WTC11 (cell line): Measurements from ENCODE around the gene ZC3H7B. TPM values are rescaled to one million over a fixed set of nuclear protein-coding genes. Genes with fewer than 3 reads are reported as not detected.

ENCODE experiments used
- ATAC-seq: fragments of 200-7000 bp; cut with Tn5 transposase; 2 replicates; pipeline ENCODE4 v1.10.0; 2021; ENCODE audit warnings: mild to moderate bottlenecking, moderate library complexity
- CTCF ChIA-PET: fragments of 300-600 bp; sonication (Branson Sonifier 250); formaldehyde crosslinking; loops from one replicate; lab custom pipeline; 2021; ENCODE audit warnings: antibody characterized with exemption; lab: Charles Lee
- POLR2A ChIA-PET: fragments of 350-600 bp; sonication (Branson Sonifier 250); formaldehyde crosslinking; loops from one replicate; lab custom pipeline; 2021; ENCODE audit warnings: antibody characterized with exemption; lab: Charles Lee
- DNase-seq: peaks from one replicate; pipeline ENCODE4 v3.0.0; 2021; ENCODE audit warnings: low spot score
- H3K27ac Mint-ChIP-seq: 2 replicates; pipeline ENCODE4 v1.8.0; 2021; ENCODE audit warnings: mixed read lengths
- H3K27me3 Mint-ChIP-seq: 2 replicates; pipeline ENCODE4 v1.8.0; 2021; ENCODE audit warnings: low read depth, mild to moderate bottlenecking, moderate library complexity, mixed read lengths
- H3K36me3 Mint-ChIP-seq: 2 replicates; pipeline ENCODE4 v1.8.0; 2021; ENCODE audit warnings: mixed read lengths
- H3K4me1 Mint-ChIP-seq: 2 replicates; pipeline ENCODE4 v1.8.0; 2022; ENCODE audit warnings: mixed read lengths
- H3K4me3 Mint-ChIP-seq: 2 replicates; pipeline ENCODE4 v1.8.0; 2021; ENCODE audit warnings: mild to moderate bottlenecking, moderate library complexity, mixed read lengths
- H3K9me3 Mint-ChIP-seq: 2 replicates; pipeline ENCODE4 v1.8.0; 2021; ENCODE audit warnings: mixed read lengths
- ATF1 ChIP-seq: sonication (generic); formaldehyde crosslinking; IDR thresholded peaks from 2 replicates; pipeline ENCODE4 v1.8.1; 2023; ENCODE audit warnings: mild to moderate bottlenecking, moderate library complexity, missing genetic modification reagents
- ESRRA ChIP-seq: sonication (generic); formaldehyde crosslinking; IDR thresholded peaks from 2 replicates; pipeline ENCODE4 v1.8.1; 2022; ENCODE audit warnings: mild to moderate bottlenecking, missing genetic modification reagents, borderline replicate concordance
- ETV6 ChIP-seq: sonication (generic); formaldehyde crosslinking; IDR thresholded peaks from 2 replicates; pipeline ENCODE4 v1.8.1; 2022; ENCODE audit warnings: mild to moderate bottlenecking, missing genetic modification reagents
- FOXJ3 ChIP-seq: sonication (generic); formaldehyde crosslinking; IDR thresholded peaks from 2 replicates; pipeline ENCODE4 v1.9.0; 2021; ENCODE audit warnings: missing genetic modification reagents, mild to moderate bottlenecking, borderline replicate concordance
- NFYB ChIP-seq: sonication (generic); formaldehyde crosslinking; conservative IDR thresholded peaks from 2 replicates; pipeline ENCODE4 v1.8.0; 2022; ENCODE audit warnings: low read depth, missing genetic modification reagents
- PRRX2 ChIP-seq: fragments of 250-450 bp; sonication (Bioruptor Pico); IDR thresholded peaks from 2 replicates; pipeline ENCODE4 v1.8.0; 2021; ENCODE audit warnings: mild to moderate bottlenecking
- RORB ChIP-seq: fragments of 250-450 bp; sonication (Bioruptor Pico); IDR thresholded peaks from 2 replicates; pipeline ENCODE4 v1.9.0; 2021; ENCODE audit warnings: mild to moderate bottlenecking
- TP53 ChIP-seq: sonication (generic); formaldehyde crosslinking; IDR thresholded peaks from 2 replicates; pipeline ENCODE4 v1.8.1; 2023; ENCODE audit warnings: mild to moderate bottlenecking, missing genetic modification reagents
- USF1 ChIP-seq: sonication (generic); formaldehyde crosslinking; IDR thresholded peaks from 2 replicates; pipeline ENCODE4 v1.8.0; 2022; ENCODE audit warnings: mild to moderate bottlenecking, missing genetic modification reagents
- ZNF121 ChIP-seq: sonication (generic); formaldehyde crosslinking; IDR thresholded peaks from 2 replicates; pipeline ENCODE4 v1.8.0; 2023; ENCODE audit warnings: missing genetic modification reagents
- ZNF219 ChIP-seq: sonication (generic); formaldehyde crosslinking; IDR thresholded peaks from 2 replicates; pipeline ENCODE4 v1.8.0; 2023; ENCODE audit warnings: missing genetic modification reagents, mild to moderate bottlenecking, borderline replicate concordance
- ZNF396 ChIP-seq: fragments of 250-450 bp; sonication (Bioruptor Pico); IDR thresholded peaks from 2 replicates; pipeline ENCODE4 v1.8.0; 2021; ENCODE audit warnings: mild to moderate bottlenecking, moderate library complexity, borderline replicate concordance
- ZNF425 ChIP-seq: fragments of 250-450 bp; sonication (Bioruptor Pico); conservative IDR thresholded peaks from 2 replicates; pipeline ENCODE4 v1.9.0; 2021; ENCODE audit warnings: mild to moderate bottlenecking
- total RNA-seq: library from RNA; stranded (reverse); gene quantifications from 3 replicates; pipeline ENCODE4 v1.2.3, GENCODE V29; 2021
- TF ChIP-seq, protein P1 (sequence below): sonication (generic); formaldehyde crosslinking; IDR thresholded peaks from 2 replicates; pipeline ENCODE4 v1.8.1; 2022; ENCODE audit warnings: mild to moderate bottlenecking, missing genetic modification reagents, moderate library complexity, borderline replicate concordance
- TF ChIP-seq, protein P2 (sequence below): sonication (generic); formaldehyde crosslinking; IDR thresholded peaks from 2 replicates; pipeline ENCODE4 v1.8.0; 2022; ENCODE audit warnings: missing genetic modification reagents

ZC3H7B gene
- total RNA-seq, 1 experiment from 2014 or later = 64.7 TPM

DNA sequence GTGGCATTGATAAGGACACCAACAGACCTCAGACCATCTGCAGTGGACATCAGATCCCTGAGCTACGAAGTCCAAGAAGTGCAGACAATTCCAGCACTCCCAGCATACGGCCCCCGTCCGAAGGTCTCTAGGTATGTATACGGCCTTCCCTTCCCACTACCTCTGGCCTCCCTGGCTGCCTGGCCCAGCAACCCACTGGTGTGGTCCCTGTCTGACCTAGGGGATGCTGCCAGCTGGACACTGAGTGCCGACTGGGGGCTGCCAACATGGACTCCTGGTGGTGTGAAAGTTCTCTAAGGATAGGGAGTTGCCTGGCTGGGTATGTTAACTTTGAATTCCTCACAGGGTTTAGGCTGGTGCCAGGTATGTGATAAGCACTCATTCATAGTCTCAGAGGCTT lies 62.9 kb downstream of the ZC3H7B start:
- Mint-ChIP-seq H3K4me3 (no peak overlapping the region), H3K27me3 (no peaks in the 10 kb centered on the region), H3K4me1 (peaks cover 23% of the 10 kb centered on the region)
- POLR2A ChIA-PET = interaction anchor here (0.7 to 0.8 kb wide), 2 partner anchors 17 to 397 kb away, joined by 4 to 12 read pairs; partner anchors contain the start of gene TEF
- ATAC-seq = no peak
- TF ChIP-seq NFYB (no peak), RORB (CRISPR knock-in tag) (no peak), ATF1 (no peak), ZNF425 (no peak), PRRX2 (no peak)
- TF ChIP-seq, all 79 proteins: peak for 0
- CTCF ChIA-PET = interaction anchor here (0.6 to 2.5 kb wide), 5 partner anchors 17 to 163 kb away, joined by 3 to 8 read pairs (median 4); partner anchors contain the start of gene TEF
- DNase-seq = no peak
- Mint-ChIP-seq H3K27ac (no peak overlapping the region), H3K9me3 (no peaks in the 10 kb centered on the region), H3K36me3 (no peaks in the 10 kb centered on the region)

DNA sequence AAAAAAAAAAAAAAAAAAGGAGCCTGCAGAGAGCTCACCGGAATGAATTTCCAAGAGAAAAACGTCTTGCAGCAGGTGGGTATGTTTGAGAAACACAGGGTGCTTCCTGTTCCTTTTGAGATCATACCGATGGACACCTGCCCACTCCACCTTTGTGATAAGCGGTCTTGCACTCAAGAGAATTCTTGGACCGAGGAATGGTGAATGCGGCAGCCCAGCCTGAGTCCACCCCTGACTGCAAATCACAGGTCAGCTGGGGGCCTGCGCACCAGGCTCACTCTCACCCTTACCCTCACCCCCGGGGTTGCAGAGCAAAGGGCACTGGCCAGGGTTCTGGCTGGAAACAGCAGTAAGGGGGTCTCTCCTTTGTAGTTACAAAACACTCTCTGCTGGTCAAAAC lies 63.6 kb downstream of the ZC3H7B start:
- no peaks in the 10 kb centered on the region for H3K9me3 Mint-ChIP-seq
- H3K27me3 Mint-ChIP-seq = no peaks in the 10 kb centered on the region
- ATAC-seq (no peak), DNase-seq (no peak)
- TF ChIP-seq, protein P1, sequence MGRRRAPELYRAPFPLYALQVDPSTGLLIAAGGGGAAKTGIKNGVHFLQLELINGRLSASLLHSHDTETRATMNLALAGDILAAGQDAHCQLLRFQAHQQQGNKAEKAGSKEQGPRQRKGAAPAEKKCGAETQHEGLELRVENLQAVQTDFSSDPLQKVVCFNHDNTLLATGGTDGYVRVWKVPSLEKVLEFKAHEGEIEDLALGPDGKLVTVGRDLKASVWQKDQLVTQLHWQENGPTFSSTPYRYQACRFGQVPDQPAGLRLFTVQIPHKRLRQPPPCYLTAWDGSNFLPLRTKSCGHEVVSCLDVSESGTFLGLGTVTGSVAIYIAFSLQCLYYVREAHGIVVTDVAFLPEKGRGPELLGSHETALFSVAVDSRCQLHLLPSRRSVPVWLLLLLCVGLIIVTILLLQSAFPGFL (CRISPR knock-in tag) = no peak
- TF ChIP-seq ZNF121 (CRISPR knock-in tag) (no peak), ESRRA (CRISPR knock-in tag) (no peak), ETV6 (CRISPR knock-in tag) (0 out of 2 replicates have a peak, but pooled peaks have one; percentile 11), ZNF219 (no peak), TP53 (no peak)
- TF ChIP-seq, all 79 proteins: peak for 1
- ChIA-PET CTCF (interaction anchor here (0.8 to 2.5 kb wide), 5 partner anchors 17 to 162 kb away, joined by 3 to 8 read pairs (median 4); partner anchors contain the start of gene TEF), POLR2A (interaction anchor here (0.6 to 1.4 kb wide), 4 partner anchors 10 to 482 kb away, joined by 3 to 7 read pairs (median 4); partner anchors contain the start of genes TEF and ZC3H7B)
- Mint-ChIP-seq H3K4me1 (peaks cover 18% of the 10 kb centered on the region), H3K36me3 (no peaks in the 10 kb centered on the region), H3K27ac (no peak overlapping the region), H3K4me3 (no peak overlapping the region)

GRCh38 chr22:41365425-41365824 lies 64.1 kb downstream of the ZC3H7B start:
- ATAC-seq (no peak), DNase-seq (no peak)
- POLR2A ChIA-PET = interaction anchor here (0.6 to 1.4 kb wide), 5 partner anchors 10 to 910 kb away, joined by 3 to 7 read pairs (median 4); partner anchors contain the start of gene ZC3H7B
- H3K4me3 Mint-ChIP-seq = no peak overlapping the region
- H3K9me3 Mint-ChIP-seq = no peaks in the 10 kb centered on the region
- H3K27ac Mint-ChIP-seq = no peak overlapping the region
- H3K27me3 Mint-ChIP-seq = no peaks in the 10 kb centered on the region
- H3K36me3 Mint-ChIP-seq = no peaks in the 10 kb centered on the region
- TF ChIP-seq, protein P2, sequence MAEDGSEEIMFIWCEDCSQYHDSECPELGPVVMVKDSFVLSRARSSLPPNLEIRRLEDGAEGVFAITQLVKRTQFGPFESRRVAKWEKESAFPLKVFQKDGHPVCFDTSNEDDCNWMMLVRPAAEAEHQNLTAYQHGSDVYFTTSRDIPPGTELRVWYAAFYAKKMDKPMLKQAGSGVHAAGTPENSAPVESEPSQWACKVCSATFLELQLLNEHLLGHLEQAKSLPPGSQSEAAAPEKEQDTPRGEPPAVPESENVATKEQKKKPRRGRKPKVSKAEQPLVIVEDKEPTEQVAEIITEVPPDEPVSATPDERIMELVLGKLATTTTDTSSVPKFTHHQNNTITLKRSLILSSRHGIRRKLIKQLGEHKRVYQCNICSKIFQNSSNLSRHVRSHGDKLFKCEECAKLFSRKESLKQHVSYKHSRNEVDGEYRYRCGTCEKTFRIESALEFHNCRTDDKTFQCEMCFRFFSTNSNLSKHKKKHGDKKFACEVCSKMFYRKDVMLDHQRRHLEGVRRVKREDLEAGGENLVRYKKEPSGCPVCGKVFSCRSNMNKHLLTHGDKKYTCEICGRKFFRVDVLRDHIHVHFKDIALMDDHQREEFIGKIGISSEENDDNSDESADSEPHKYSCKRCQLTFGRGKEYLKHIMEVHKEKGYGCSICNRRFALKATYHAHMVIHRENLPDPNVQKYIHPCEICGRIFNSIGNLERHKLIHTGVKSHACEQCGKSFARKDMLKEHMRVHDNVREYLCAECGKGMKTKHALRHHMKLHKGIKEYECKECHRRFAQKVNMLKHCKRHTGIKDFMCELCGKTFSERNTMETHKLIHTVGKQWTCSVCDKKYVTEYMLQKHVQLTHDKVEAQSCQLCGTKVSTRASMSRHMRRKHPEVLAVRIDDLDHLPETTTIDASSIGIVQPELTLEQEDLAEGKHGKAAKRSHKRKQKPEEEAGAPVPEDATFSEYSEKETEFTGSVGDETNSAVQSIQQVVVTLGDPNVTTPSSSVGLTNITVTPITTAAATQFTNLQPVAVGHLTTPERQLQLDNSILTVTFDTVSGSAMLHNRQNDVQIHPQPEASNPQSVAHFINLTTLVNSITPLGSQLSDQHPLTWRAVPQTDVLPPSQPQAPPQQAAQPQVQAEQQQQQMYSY (CRISPR knock-in tag) = no peak
- TF ChIP-seq USF1 (CRISPR knock-in tag) (no peak), FOXJ3 (CRISPR knock-in tag) (no peak), PRRX2 (no peak), ETV6 (CRISPR knock-in tag) (0 out of 2 replicates have a peak, but pooled peaks have one; percentile 7), ZNF396 (CRISPR knock-in tag) (no peak)
- H3K4me1 Mint-ChIP-seq = peaks cover 13% of the 10 kb centered on the region
- CTCF ChIA-PET = interaction anchor here (0.8 to 2.2 kb wide), 5 partner anchors 37 to 162 kb away, joined by 3 to 8 read pairs (median 4); no protein-coding TSS in a partner anchor
